GM18858 (cell line): ENCODE measurements around the gene TSHR.
"Not testable (repeated sequence)": the region's sequence is repeated elsewhere in the genome, so short reads cannot be mapped to it uniquely, and the experiment has no call there.

ENCODE experiments used
- ATAC-seq: cut with Tn5 transposase; IDR thresholded peaks from one replicate; pipeline ENCODE4 v1.9.1; 2021; ENCODE audit not compliant: unreplicated experiment

The TSHR gene

DNA sequence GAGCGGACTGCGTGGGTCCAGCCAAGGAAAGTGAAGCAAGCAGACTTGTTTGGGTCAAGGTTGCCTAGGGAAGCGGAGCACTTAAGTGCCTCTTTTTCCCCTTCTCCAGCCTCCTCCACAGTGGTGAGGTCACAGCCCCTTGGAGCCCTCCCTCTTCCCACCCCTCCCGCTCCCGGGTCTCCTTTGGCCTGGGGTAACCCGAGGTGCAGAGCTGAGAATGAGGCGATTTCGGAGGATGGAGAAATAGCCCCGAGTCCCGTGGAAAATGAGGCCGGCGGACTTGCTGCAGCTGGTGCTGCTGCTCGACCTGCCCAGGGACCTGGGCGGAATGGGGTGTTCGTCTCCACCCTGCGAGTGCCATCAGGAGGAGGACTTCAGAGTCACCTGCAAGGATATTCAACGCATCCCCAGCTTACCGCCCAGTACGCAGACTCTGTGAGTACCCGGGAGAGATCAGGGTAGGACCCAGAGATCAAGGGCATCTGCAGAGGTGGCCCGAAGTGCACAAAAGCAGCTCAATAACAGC, at the start of gene TSHR:
TSHR (plus strand) TSS at position 206 of the 526 bp plus-strand sequence; CDS start at position 266, 60 bp downstream.
- no peak for ATAC-seq

DNA sequence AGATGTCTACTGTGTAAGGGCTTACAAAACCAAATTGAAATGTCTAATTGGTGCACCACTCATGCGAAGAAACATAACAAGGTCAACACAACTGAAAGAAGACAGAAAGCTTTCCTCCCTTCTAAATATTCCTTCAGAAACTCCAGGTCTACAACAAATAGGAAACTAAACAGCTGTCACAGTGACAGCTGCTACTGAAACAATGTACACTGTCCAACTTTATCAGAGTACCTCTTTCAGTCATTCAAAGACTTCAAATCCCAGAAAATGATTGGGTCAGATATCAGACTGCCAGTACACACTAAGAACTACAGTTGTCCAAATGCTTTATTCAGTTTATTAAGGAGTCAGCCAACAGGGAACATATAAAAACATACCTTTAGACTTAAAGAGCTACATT, 49.1 kb upstream of the TSHR start:
- no peak for ATAC-seq

DNA sequence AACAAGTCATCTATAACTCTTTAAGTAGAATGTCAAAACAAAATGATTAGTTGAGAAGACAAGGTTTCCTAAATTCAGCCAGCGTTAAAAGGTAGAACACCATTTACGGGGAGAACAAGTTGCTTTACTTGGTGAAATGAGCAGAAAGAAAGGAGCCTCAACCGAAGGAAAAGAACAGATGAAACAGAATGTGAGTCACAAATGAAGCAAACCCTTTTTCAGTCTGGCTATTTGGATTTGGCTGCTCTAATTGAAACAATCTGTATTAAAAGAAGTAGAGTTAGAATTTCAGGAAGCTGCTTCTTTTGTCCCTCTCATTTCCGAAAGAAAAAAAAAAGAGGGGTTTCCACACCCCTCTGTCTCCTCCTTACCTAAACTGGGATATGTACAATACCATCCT, 48.5 kb upstream of the TSHR start:
- no peak for ATAC-seq

DNA sequence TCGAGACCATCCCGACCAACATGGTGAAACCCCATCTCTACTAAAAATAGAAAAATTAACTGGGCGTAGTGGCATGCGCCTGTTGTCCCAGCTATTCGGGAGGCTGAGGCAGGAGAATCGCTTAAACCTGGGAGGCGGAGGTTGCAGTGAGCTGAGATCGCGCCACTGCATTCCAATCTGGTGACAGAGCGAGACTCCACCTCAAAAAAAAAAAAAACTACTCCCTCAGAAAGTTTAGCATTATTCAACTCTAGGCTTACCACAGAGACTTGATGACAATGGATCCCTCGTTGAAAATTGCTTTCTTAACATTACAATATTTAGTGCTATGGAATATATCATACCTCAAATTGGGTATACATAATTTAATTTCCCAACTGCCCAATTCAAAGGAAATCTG, 43.4 kb upstream of the TSHR start:
- not testable (repeated sequence) for ATAC-seq

DNA sequence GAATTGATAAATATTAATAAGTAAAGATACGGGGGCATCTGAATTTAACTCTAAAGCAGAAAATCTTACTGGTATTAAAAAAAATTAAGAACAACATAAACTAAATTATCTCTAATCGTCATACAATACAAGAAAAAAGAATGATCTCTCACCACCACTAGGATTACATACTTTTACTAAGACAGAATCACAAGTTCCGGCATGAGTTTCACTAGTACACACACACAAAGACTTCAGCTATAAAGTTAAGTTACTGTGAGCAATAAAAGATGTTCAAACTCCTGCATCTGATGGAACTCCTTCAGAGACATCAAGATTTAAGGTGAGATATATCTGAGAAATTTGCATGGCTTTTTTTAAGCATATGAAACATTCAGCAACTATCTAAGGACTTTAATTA, 35.8 kb upstream of the TSHR start:
- ATAC-seq = no peak

DNA sequence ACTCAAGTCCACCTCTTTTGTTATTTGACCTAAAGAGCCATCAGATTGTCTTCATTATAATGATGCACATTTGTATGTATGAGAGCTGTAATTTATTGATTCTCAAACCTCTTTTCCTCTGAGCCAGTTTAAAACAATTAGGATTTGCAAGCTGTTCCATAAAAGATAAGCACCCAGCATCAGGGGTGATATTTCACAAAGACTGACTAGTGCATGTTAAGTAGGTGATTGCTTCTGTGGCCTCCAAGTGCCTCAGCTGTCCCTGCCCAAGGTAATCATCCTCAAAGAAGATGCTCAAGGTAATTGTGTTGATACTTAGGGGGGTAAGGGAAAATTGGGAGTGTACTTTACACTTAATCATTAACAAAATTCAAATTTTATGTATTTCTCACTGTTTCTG, 32.1 kb upstream of the TSHR start:
- no peak for ATAC-seq

DNA sequence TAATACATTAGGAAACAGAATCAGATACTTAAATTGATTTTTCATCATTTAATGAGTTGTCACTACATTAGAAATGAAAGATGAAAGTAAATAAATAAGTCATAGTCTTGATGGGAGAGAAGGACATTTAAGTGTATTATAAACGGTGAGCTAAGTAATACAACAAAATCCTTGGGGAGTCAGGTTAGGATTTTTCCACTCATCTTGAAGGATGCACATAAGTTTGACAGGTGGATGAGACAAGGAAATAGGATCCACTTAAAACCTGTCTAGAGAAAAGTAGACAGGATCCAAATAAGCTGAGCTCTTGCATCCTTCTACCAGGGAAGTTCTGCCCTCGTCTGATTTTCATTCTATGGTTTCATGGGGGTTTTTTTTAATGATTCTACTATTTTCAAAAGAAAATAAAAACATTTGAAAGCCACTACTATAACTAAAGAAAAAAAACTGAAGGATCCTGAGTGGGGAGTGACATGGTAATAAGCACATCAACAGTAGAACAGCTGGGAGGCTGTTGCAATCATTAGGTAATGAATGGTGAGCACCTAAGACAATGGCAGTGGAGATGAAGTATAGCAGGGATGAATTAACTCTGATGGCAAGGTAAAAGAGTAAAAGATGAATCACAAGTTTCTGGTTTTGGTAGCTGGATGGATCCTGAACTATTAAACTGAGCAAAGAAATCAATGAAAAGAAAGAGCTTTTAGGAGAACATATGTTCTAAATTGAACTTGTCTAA, 30.9 kb upstream of the TSHR start:
- ATAC-seq = no peak

DNA sequence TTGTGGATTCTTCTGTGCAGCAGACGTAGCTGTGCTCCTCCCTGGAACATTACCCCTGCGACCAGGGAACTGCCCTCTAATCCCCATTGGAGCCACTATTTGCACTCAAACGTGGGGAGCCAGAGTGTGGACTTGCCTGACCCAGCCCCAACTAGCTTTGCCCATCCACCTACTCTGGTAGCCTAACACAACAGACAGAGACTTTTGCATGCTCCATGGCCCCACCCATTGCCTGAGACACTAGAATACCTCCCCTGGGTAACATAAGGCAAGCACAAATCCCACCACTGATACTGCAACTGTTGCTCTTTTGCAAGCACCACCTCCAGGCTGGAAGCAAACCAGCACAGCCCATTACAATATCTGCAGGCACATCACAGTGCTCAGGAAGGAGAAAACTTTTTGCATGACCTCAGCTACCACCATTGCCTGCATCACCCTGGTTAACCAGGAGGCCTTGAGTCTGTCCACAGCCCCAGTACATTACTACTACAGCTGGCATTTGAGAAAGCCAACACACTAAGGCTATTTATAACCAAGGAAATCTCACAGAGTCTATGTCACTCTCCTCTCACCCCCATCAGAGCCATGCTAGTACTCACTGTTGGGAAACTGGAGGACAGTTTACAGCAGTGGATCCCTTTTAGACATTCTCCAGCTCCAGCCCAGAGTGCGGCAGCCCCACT, 28.9 kb upstream of the TSHR start:
- ATAC-seq = no peak

DNA sequence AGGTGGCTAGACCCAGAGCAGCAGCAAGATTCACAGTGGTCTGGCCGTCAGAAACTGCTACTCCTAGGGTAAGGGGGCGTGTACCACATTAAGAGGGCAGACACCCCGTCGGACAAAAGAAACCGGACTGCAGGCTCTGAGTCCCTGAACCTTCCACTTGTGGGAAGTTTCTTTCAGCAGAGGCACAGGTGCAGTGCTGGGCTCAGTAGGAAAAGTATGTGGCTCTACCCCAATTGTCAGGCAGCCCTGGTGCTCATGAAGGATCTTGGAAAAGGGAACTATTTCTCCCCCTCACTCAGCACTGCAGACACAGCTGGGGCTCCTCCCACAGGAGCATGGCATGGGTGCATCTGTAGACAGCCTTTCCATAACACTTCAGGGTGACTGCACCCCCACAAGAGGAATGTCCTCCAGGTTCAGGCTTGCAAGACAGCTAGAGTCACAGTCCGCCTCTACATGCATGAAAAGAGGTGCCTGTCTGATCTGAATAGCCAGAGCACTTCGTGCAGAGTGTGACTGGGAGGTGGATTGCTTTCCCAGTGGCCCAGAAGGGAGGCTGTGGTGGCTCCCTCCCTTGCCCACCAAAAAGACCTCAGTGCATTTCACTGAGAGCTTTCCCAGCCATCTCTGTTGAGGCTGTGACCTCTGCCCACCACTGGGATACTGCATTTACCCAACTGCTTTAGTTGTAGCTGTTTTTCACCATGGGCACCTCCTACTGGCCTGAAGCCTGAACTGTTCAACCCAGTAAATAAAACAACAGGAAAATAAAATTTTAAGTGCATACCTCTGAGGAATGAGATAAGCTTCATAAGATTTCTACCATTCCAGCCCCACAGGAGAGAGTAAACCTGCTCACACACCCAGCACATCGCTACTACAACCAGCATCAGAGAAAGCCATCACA, 28.1 kb upstream of the TSHR start:
- no peak for ATAC-seq

DNA sequence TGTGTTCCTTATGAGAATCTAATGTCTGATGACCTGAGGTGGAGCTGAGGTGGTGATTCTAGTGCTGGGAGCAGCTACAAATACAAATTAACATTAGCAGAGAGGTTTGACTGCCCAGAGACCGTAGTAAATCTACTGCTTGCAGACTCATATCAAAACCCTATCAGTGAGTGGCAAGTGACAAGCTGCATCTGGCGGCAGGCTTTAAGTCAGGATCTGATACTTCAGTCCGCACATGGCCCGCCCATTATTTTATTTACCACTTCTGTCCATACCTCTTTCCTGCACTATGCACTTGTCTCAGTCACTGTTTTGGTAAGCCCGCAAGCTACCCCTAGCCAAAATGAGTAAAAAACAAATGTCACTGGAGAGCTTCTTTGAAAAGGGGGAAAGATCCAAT, 25.3 kb upstream of the TSHR start:
- ATAC-seq = no peak

DNA sequence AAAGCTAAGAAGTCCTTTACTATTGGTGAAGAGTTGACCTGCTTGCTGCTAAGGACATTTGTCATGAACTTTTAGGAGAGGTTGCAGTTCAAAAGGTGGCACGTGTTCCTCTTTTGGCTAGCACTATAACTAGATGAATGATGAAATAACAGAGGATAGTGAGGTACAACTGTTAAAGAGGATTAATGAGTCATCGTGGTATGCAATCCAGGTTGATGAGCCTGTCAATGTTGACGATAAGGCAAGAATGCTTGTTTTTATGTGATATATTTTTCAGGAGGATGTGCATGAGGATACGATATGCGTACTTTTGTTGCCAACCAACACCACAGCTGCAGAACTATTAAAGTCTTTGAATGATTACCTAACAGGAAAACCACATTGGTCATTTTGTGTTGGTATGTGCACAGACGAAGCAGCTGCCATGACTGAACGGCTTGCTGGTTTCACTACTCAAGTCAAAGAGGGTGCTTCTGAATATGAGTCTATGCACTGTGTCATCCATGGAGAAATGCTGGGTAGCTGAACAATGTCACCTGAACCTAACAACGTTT, 24.5 kb upstream of the TSHR start:
- ATAC-seq = peak; percentile 98

DNA sequence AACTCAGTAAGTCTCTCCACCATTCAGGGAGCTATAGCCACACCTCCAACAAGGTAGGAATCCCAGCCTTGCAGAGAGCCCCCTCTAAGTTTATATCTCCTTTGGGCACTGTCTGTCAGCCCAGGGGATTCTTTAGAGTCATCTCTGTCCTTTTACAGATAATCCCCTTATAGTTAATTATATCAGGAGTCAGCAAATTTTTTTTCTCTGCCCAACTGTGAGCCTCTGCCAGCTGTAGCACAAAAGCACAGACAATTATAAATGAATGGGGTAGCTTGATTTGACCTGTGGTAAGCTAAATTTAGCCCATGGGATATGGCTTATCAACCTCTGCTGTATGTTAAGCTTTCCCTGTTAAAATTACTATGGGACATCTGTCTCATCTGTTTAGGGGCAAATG, 22.1 kb upstream of the TSHR start:
- no peak for ATAC-seq

DNA sequence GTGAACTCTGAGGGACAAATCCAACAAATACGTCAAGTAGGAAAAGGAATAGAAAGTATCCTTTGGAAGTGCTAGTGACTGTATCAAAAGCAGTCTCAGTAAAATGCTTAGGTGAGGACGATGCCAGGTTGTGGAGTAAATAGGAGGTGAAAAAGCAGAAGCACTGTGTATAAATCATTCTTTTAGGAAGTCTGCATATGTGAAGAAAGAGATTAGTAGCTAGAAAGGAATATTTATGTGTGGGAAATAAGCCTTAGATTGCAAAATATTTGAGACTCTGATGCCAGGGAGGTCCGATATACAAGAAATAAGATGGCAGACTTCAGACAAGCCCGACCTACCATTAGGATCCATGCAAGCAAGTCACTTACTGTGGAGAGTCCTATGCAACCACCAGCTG, 21.7 kb upstream of the TSHR start:
- ATAC-seq = no peak

DNA sequence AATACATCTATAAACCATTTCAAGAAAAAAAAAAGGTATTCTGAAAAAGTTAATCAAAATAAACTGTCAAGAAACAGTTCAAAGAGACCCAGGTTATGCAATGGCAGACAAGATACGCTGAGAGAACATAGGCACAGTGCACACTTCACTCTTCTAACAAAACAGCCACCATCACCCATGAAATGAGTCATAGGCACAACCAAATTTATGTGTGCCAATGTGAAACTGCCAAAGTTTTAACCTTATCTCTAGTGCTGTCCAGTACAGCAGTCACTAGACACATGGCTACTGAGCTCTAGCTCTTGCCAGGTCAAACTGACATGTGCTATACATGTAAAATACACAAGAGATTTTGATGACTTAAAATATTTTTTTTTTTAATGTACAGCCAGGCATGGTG, 15.3 kb upstream of the TSHR start:
- ATAC-seq = peak; percentile 26

DNA sequence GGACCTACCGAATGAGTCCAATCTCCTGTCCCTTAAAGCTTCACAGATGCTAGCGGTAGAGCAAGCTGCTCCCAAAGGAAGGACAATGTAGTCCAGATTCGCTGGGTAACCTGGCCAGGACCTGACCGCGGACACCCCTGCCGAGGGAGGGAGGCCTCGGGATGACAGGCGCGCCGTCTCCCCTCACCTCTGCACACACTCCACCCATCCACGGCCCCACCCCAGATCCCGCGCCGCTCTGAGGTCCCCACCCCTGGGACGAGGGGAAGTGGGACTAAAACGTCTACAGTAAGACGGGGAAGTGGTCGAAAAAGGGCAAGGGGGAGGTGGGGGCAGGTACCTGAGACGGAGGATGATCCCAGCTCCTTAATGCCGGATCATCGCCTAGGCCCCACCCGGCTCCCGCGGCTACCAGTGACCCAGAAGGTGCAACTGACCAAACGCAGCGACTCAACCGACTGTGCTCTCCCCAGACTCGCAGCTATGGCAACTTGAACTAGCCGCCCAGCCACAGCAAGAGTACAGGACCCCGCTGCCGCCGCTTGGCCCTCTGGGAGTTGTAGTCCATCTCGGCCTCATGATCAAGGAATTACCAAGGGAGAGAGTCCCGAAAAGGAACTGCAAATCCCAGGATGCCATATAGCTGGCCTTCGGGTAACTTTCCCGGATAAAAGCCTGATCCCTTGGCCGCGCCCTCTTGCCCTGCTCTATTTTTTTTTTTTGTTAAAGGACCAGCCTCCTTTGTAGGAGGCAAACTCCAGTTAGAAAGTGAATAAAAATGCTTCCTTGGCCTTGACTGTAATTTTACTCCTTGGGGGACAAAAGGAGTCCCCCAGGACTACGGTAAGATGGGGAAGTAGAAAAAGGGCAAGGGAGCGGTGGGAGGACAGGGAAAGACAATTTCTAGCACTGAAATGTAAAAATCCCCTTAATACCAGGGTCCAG, 13.9 kb upstream of the TSHR start, which contains the start of gene CEP128:
CEP128 (minus strand) TSS at position 498 of the 945 bp plus-strand sequence.
- peak; percentile 95 for ATAC-seq

DNA sequence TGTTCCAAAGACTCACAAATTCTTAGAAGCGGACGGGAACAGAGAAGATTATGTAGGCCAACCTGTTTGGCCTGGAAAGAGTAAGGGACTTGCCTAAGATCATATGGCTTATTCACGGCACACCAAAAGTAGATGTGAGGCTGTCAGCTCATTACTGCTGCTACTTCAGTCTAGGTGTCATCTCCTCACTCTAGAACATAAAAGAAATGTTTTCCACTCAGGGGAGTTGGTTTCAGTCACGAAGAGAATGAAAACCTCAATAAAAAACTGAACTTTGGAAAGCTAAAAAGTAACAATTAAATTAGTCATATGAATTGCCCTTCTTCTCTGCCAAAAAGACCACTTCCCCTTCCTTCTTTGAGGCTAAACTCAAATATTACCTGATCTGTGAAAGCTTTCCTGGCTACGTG, 13.2 kb upstream of the TSHR start:
- ATAC-seq = no peak

DNA sequence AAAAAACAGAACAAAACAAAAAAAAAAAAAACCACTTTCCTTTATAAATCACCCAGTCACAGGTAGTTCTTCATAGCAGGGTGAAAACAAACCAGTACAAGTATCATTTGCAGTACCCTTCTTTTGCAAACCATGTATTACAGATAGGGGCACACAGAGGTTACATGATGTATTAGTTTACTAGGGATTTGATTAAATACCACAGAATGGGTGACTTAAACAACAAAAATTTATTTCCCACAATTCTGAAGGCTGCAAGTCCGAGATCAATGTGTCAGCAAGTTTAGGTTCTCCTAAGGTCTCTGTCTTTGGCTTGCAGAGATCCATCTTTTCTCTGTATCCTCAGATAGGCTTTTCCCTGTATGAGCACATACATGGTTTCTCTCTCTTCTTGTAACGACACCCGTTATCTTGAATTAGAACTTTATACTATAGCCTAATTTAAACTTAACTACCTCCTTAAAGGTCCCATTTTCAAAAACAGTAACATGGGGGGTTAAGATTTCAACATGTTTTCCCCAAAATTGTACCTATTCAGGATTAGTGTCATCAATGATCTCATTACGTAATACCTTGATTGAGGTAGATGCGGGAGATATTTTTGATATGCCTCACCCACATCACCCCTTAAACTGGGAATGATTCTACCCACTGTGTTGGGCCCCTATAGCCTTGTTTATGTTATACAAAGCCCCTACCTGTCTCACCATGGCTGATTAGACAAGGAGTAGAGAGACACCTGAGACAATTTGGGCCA, 10.4 kb upstream of the TSHR start:
- no peak for ATAC-seq

DNA sequence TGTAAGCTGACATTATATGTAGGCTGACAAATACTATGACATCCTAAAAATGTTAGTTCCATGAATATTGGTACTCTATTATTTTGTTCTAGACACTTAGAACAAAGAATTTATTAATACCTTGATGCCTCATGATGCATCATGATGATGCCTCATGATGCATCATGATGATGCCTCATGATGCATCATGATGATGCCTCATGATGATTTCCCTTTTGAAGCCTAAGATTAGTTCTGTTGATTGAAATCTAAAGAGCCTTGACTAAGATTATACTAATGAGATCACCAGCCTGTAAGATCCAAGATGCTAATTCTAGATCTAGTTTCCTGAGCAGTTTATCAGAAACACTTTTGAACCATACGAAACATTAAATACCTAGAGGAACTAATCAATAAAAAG, 9.2 kb upstream of the TSHR start:
- ATAC-seq = no peak

DNA sequence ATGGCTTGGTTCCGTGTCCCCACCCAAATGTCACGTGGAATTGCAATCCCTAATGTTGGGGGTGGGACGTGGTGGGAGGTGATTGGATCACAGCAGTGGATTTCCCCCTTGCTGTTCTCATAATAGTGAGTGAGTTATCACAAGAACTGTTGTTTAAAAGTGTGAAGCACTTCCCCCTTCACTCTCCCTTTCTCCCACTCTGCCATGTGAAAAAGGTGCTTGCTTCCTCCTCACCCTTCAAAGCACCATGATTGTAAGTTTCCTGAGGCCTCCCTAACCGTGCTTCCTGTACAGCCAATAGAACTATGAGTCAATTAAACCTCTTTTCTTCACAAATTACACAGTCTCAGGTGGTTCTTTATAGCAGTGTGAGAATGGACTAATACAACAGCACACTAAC, 8.6 kb upstream of the TSHR start:
- ATAC-seq = no peak
